HG03575 (cell line): ENCODE measurements around the gene SCAMP4.
"Not testable (repeated sequence)": the region's sequence is repeated elsewhere in the genome, so short reads cannot be mapped to it uniquely, and the experiment has no call there.

Experiments used
- ATAC-seq: cut with Tn5 transposase; IDR thresholded peaks from one replicate; pipeline ENCODE4 v1.9.1; 2021; ENCODE audit not compliant: unreplicated experiment, insufficient number of reproducible peaks, low FRiP score; ENCODE audit errors: extremely low read depth

SCAMP4 gene

GRCh38 chr19:1865172-1866010, 39.8 kb upstream of the SCAMP4 start:
- ATAC-seq, result no peak

- no peak for ATAC-seq
Measured at GRCh38 chr19:1866693-1867348, 38.4 kb upstream of the SCAMP4 start.

DNA sequence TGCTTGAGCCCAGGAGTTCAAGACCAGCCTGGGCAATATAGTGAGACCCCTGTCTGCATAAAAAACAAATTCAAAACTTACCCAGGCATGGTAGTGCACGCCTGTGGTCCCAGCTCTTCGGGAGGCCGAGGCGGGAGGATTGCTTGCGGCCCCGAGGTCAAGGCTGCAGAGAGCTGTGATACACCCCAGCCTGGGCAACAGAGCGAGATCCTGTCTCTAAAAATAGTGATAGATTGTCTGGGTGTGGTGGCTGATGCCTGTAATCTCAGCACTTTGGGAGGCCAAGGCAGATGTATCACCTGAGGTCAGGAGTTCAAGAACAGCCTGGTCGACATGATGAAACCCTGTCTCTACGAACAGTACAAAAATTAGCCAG, 37.9 kb upstream of the SCAMP4 start:
- ATAC-seq, result no peak

DNA sequence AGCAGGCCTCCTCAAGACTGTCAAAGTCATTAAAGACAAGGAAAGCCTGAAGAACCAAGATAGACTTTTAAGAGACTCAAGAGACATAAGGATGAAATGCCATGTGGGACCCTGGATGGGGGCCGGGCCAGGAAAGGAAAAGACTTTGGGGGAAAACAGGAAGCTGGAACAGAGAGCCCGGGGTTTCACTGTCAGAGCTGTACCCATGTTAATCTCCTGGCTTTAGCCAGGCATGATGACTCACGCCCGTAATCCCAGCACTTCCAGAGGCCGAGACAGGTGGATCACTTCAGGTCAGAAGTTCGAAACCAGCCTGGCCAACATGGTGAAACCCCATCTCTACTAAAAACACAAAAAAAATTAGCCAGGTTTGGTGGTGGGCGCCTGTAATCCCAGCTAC, 36.2 kb upstream of the SCAMP4 start:
- no peak for ATAC-seq

GRCh38 chr19:1871140-1871597, 34.0 kb upstream of the SCAMP4 start:
- ATAC-seq, result no peak

GRCh38 chr19:1871630-1872029, 33.6 kb upstream of the SCAMP4 start:
- no peak for ATAC-seq

GRCh38 chr19:1872807-1873523, 32.2 kb upstream of the SCAMP4 start:
- ATAC-seq, result no peak

DNA sequence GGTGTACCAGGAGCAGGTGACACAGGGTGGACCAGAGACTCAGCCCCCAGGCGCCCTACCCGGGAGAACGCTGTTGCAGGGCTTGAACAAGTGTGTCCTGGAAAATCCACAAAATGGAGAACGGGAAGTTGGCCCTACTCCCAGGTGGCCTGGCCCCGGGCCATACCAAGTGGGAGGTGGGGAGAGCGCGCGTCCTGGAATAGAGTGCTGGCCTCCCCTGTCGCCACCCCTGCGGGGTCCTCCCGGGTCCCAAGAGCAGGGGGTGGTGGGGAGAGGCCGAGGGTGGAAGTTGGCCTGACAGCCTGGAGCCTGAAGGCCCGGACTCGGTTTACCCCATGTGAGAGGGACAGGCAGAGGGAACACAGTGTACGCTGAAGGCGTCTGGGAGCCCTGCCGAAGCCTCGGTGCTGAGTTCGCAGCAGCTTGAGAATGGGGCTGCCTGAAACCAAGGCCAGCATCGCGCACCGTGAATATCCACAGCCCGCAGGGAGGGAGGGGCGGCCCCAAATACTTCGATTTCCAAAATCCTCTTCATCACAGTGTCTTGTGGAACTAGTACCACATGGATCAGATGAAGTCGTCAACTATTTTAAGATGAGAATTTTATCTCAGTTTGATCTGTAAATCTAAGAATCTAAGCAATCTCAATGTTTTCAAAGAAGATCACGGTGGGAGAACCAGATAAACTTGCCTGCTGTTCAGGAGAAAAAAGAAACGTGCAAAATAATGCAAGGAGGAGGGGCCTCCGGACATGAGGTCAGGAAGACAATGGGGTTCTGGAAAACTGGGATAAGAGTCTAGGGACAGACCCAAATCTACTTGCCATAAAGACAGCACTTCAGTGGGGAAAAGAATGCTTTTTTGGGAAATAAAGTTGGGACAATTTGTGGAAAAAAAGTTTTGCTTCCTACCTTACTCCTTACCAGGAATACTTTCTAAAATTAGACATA, 31.4 kb upstream of the SCAMP4 start:
- no peak for ATAC-seq

GRCh38 chr19:1874554-1875185, 30.5 kb upstream of the SCAMP4 start:
- no peak for ATAC-seq

DNA sequence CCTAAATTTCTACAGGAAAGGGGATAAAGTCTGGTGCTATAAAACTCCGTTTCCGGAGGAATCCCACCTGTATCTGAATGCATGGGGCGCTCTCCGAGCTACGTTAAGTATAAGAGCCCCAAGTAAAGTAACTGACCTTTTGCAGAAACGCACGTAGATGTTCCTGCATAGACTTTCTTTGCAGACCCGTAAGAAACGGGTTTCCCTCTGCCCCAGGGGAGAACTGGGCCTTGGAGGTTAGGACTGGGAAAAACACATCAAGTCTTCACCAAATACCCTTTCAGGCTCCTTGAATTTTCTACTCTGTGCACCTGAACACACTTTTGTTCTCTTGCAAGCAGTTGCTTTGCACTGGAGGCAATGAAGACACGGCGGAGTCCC, 29.9 kb upstream of the SCAMP4 start:
- ATAC-seq, result not testable (repeated sequence)

DNA sequence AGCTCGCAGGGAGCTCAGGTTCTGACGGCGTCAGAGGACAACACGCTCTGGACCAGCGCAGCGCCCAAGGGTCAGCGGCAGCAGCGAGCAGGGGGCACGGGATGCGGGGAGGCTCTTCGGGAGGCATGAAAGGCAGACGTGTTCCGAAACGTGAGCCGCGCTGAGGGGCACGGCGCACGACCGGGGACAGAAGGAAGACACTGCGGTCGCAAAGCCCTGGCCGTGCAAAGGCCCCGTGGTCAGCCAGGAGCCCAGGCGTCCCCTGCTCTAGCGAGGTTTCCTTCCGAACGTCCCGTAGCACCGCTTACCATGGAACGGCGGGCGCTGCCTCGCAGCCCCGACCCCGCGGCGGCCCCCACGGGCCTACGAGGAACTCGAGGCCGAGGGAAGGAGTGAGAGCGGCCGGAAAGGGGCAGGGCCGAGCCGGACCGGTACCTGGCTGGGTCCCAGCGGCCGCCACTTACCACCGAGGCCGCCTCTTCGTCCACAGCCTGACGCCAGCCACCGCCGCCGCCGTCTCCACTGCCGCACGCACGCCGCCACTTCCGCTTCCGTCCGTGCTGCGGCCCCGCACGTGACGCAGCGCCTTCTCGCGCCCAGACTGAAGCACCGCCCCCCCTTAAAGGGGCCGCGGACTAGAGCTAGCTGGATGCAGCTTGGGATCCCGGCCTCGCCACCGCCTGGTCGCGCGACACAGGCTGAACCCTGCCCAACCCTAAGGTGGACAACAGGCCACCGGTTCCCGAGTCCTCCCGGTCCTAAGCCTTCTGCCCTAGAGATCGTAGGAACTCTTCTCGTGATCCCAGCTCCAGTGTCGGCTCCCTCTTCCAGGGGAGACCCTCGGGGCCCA, 29.3 kb upstream of the SCAMP4 start:
- peak; percentile 45 for ATAC-seq

- ATAC-seq, result not testable (repeated sequence)
Measured at GRCh38 chr19:1876496-1877279, 28.5 kb upstream of the SCAMP4 start.

GRCh38 chr19:1877280-1877660, 27.9 kb upstream of the SCAMP4 start:
- not testable (repeated sequence) for ATAC-seq

GRCh38 chr19:1878583-1878982, 26.6 kb upstream of the SCAMP4 start:
- ATAC-seq, result not testable (repeated sequence)

DNA sequence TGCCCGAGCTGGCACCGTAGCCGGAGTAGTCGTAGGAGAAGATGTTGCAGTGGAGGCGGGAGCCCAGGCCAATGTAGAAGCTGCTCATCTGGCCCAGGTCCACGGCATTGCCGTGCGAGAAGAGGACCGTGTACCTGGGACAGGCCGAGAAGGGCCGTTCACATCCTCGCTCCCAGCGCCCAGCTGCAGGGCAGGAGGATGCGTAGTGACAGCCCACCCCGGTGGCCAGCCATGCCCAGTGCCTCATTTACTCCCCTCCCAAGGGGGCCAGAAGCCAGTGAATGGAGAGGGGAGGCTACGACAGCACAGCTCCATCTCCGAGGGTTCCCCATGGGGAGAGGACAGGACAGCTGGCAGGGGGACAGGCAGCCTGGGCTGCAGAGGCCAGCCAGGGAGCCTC, 25.2 kb upstream of the SCAMP4 start:
- ATAC-seq, result not testable (repeated sequence)

DNA sequence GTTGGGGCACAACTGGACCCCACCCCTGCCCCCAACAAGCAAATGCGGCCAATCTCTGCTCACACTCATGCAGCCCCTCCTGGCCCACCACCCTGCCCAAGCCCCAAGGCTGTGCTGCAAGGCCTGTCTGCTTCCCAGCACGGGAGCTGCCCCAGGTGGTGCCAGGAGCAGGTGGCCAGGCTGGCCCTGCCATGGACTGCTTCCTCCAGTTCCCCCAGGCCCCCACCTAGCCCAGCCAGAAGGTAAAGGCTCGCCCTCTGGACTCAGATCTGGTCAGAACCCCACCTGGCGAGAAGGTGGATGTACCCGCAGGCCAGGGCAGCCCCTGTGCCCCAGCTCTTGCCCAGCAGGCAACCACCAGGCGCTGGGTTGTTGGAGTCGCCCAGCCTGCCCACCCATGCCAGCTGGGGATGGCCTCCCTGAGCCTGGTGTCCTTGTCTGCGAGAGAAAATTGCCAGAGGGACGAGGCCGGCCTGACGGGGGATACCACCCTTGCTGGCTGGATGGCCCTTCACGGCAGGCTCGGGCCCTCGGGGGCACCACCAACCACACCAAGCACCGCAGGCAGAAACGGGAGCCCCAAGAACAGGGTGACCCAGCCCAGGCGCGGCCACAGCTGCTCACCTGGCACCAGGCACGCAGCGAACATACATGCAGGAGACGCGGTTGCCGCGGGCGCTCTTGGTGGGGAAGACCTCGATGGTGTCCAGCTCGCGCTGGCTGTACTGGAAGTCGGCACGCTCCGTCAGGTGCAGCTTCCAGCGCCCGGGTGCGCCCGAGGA, 24.4 kb upstream of the SCAMP4 start:
- no peak for ATAC-seq
